Muscle of back (tissue), 11 donors: ENCODE data around the gene ITK. TPM values are rescaled to one million over a fixed set of nuclear protein-coding genes. Genes with fewer than 3 reads are reported as not detected.
"Not testable (repeated sequence)": the region's sequence is repeated elsewhere in the genome, so short reads cannot be mapped to it uniquely, and the experiment has no call there.

Experiments used
- DNase-seq, 3 donors: peaks; one replicate each; pipeline versions ENCODE4 v3.0.0 to v3.0.0-alpha.2; 2013
- polyA plus RNA-seq, 10 donors: library from polyadenylated mRNA; unstranded; fragments of 120-200 nt; gene quantifications; one replicate each; pipeline ENCODE4 v1.2.1, GENCODE V29; 2013; ENCODE audit not compliant: insufficient read length in 10 of 10

The ITK gene
- polyA plus RNA-seq, 10 donors: 0.15 to 12.4 (median 0.49) TPM

- peak in 1 of 3 donors; percentile 78 for DNase-seq
Measured at GRCh38 chr5:157167214-157167621, 13.4 kb upstream of the ITK start.

- no peak for DNase-seq
Measured at GRCh38 chr5:157168286-157168685, 12.4 kb upstream of the ITK start.

- peak in 2 of 3 donors; percentile 9 to 22 for DNase-seq
Measured at GRCh38 chr5:157172403-157172802, 8.2 kb upstream of the ITK start.

GRCh38 chr5:157175071-157175612 is 5.5 kb upstream of the ITK start:
- DNase-seq: no peak

- DNase-seq: no peak
Measured at GRCh38 chr5:157177953-157178352, 2.7 kb upstream of the ITK start.

- no peak for DNase-seq
Measured at GRCh38 chr5:157178966-157179365, 1.7 kb upstream of the ITK start.

- DNase-seq: no peak
Measured at GRCh38 chr5:157182143-157182757, 1.6 kb downstream of the ITK start.

- DNase-seq: no peak
Measured at GRCh38 chr5:157184117-157184670, 3.6 kb downstream of the ITK start.

GRCh38 chr5:157185122-157185521 is 4.5 kb downstream of the ITK start:
- DNase-seq: not testable (repeated sequence)

GRCh38 chr5:157186309-157187045 is 5.8 kb downstream of the ITK start:
- no peak for DNase-seq

GRCh38 chr5:157187046-157187754 is 6.6 kb downstream of the ITK start:
- DNase-seq: no peak

- DNase-seq: no peak
Measured at GRCh38 chr5:157188270-157188669, 7.6 kb downstream of the ITK start.

GRCh38 chr5:157189223-157189622 is 8.6 kb downstream of the ITK start:
- no peak for DNase-seq

GRCh38 chr5:157193699-157194424 is 13.2 kb downstream of the ITK start:
- DNase-seq: no peak

GRCh38 chr5:157196045-157196444 is 15.4 kb downstream of the ITK start:
- DNase-seq: no peak

GRCh38 chr5:157197086-157197485 is 16.4 kb downstream of the ITK start:
- no peak for DNase-seq

- DNase-seq: no peak
Measured at GRCh38 chr5:157198277-157198986, 17.8 kb downstream of the ITK start.

GRCh38 chr5:157201857-157202256 is 21.2 kb downstream of the ITK start:
- DNase-seq: no peak

GRCh38 chr5:157203417-157203816 is 22.8 kb downstream of the ITK start:
- DNase-seq: no peak

GRCh38 chr5:157204765-157205164 is 24.1 kb downstream of the ITK start:
- no peak for DNase-seq

GRCh38 chr5:157205708-157206107 is 25.1 kb downstream of the ITK start:
- DNase-seq: no peak
